Caki2 (cell line): Measurements from ENCODE around the gene SARDH. TPM values are rescaled to one million over a fixed set of nuclear protein-coding genes. Genes with fewer than 3 reads are reported as not detected.
"Not testable (repeated sequence)": the region's sequence is repeated elsewhere in the genome, so short reads cannot be mapped to it uniquely, and the experiment has no call there.

ENCODE experiments used
- DNase-seq: peaks from one replicate; pipeline ENCODE4 v3.0.0-alpha.2; 2015; ENCODE audit warnings: low read depth
- in situ Hi-C: cut with HindIII; loops from 2 replicates; pipeline ENCODE4 v1.10.0; 2016; ENCODE audit warnings: low sequenced_read_pairs, low pct_unique_long_range_greater_than_20kb, mixed read lengths
- total RNA-seq: library from RNA; depleted of rRNA; stranded (reverse); fragments of >200 nt; shearing (Covaris generic); gene quantifications from 2 replicates; pipeline ENCODE4 v1.2.3, GENCODE V29; 2014; ENCODE audit warnings: low replicate concordance

The SARDH gene
- total RNA-seq, 1 experiment from 2014 or later, result 13.0 TPM

DNA sequence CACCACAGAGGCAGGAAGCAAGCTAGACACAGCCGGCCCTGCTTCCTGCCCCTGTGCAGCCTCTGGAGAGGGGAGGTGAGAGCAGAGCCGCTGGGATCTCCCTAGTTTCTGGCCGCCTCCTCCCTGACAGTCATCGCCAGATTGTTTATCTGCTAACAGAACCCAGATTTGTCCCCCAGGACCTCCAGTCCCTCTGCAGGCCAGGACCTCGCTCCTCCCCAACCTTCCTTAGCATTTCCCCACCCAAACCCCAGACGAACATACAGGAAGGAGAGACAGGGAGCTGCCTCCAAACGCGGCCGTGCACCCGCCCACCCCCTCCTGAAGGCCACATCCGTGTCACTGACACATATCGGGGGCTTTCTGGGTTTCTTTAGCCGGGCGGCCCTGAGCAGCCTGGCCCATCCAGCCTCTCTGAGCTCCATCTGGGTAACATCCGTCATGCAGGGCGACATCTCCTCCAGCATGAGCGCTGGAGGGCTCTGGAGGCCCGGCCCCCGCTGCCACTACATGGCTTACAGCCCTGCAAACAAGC, 54.5 kb downstream of the SARDH start:
- no peak for DNase-seq
- in situ Hi-C loops, result no loop called here

GRCh38 chr9:133682818-133683585, 55.1 kb downstream of the SARDH start:
- DNase-seq, result no peak
- in situ Hi-C loops, result no loop called here

- in situ Hi-C loops, result no loop called here
- DNase-seq, result no peak
These were observed 56.4 kb downstream of the SARDH start for GRCh38 chr9:133681658-133682306.

DNA sequence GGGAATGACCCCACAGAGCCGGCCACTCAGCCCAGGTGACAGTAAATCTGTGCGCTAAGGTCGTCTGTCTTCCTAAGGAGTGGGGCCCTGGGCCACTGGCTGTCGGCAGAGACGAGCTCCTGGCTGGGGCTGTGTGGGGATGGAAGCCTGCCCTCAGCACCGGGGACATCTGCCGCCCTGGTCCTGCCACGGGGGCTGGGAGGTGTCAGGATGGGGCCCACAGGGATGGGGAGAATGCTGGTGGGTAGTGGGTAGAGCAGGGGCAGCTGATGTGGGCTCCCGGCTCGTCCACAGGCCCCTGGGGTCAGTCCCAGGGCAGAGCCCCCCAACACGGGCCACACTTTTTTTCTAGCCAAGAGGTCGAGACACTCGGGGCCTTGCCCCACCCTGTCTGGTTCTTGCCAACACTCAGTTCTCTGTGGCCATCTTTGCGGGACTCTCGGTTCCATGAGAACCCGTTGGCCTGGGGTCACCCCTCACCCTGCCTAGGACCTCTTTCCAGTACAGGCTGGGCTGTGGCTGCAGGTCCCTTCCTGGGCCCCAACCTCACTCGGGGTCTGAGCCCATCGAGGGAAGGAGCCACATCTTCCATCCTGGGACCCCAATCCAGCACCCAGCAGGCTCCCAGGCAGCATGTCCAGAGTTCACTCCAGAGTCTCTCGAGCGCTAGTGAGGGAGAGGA, 57.0 kb downstream of the SARDH start:
- in situ Hi-C loops, result no loop called here
- no peak for DNase-seq

GRCh38 chr9:133680250-133680975, 57.7 kb downstream of the SARDH start:
- DNase-seq, result no peak
- in situ Hi-C loops, result no loop called here

GRCh38 chr9:133679466-133680061, 58.6 kb downstream of the SARDH start:
- in situ Hi-C loops, result no loop called here
- no peak for DNase-seq

GRCh38 chr9:133679056-133679455, 59.1 kb downstream of the SARDH start:
- in situ Hi-C loops, result no loop called here
- no peak for DNase-seq

DNA sequence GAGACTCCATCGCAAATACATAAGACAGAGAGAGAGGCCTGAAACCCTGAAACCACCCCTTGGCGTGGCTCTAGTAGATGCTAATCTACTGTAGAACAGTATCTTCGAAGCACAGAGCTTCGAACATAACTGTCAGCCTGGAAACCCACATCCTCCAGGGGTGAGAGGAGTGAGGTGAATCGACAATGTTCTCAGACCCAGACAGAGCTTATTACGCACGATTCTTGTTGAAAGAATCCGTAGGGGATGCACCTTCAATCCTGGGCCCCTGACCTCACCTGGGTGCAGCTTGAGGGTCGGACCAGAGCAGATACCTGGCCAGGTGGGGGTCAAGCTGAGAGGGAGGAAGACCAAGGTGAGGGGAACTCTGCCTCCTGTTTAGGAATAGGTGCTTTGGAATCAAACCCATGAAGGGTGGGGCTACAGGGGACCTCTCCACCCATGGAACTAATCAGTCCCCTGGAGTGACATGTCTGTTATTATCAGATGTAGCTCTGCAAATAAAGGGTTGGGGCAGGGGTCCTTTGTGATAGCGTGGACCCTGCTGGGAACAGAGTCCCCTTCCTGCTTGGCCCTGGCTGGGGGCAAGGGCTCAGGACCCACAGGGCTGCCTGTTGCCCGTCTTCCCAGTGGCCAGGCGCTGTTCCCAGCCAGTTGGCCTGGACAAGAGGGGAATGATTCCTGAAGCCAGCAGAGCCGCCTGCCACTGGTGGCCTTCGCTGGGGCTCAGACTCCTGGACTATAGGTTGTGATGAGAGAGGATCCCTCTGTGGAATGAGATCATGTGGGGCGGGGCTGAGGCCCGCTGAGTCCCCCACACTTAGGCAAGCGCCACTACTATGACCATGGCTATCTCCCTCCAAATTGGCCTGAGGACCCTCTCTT, 60.8 kb downstream of the SARDH start:
- DNase-seq, result no peak
- in situ Hi-C loops, result no loop called here

DNA sequence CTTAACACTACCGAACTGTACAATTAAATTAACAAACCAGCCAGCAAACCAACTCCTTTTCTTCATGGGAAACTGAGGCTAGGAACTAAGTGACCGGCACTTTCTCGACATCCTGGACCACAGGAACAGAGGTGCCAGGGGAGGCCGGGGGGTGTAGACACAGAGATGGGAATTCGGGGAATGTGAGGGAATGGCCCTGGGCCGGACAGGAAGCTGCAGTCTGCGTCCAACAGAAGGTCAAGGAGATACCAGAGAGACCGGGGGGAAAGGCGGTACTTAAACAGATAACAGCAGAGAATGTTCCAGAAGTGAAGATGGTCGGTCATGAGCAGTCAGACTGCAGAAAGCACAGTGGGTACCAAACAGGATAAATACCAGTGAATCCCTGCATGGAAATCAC, 61.7 kb downstream of the SARDH start:
- in situ Hi-C loops, result no loop called here
- DNase-seq, result no peak

DNA sequence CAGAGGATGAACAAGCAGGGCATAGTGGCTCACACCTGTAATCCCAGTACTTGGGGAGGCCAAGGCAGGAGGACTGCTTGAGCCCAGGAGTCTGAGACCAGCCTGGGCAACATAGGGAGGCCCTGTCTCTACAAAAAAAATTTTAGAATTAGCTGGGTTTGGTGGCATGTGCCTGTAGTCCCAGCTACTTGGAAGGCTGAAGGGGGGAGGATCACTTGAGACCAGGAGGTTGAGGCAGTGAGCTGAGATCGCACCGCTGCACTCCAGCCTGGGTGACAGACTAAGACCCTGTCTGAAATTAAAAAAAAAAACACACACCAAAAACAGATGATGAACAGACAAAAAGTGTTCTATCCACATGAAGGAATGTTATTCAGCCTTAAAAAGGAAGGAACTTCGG, 62.4 kb downstream of the SARDH start:
- DNase-seq, in situ Hi-C loops: not testable (repeated sequence)

- in situ Hi-C loops, result no loop called here
- no peak for DNase-seq
These were observed 64.1 kb downstream of the SARDH start for GRCh38 chr9:133674091-133674490.

- DNase-seq, result no peak
- in situ Hi-C loops, result no loop called here
These were observed 64.9 kb downstream of the SARDH start for GRCh38 chr9:133673258-133673655.

DNA sequence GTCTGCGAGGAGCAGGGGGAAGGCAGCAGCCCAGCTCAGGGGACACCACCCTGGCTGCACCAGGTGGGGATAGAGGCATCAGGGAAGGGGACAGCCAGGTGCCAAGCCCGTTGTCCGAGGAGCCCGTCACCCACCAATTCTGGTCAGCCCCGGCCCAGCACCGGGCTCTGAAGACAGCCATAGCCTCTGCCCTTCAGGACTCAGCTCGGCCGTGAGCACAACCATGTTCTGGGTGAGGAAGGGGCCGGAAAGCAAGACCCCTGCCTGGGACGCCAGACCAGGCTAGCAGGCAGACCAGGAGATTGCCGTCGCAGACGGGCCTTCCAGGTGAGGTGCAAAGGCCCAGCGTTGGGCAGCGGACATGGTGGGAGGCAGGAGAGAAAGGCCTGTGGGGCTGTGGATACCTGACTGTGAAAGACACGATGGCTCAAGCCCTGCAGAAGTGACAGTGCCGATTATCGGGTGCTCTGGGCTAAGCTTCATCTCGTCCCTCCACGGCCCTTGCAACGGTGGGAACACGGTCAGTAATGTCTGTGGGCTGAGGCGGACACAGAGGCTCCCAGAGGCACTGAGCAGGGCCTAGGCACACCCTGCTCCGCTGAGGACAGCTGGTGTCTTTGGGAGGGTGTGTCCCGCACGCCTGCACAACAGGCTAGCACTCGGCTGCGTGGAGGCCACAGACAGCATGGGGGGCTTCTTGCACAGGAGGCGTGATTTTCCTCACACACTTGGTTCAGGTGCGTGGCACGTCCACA, 65.5 kb downstream of the SARDH start:
- in situ Hi-C loops, result no loop called here

GRCh38 chr9:133671371-133671770, 66.8 kb downstream of the SARDH start:
- in situ Hi-C loops, result no loop called here
- DNase-seq, result no peak

More for the DNA sequence above, 65.5 kb downstream of the SARDH start:
- DNase-seq, result no peak

GRCh38 chr9:133670466-133670865, 67.7 kb downstream of the SARDH start:
- DNase-seq, result no peak
- in situ Hi-C loops, result no loop called here

DNA sequence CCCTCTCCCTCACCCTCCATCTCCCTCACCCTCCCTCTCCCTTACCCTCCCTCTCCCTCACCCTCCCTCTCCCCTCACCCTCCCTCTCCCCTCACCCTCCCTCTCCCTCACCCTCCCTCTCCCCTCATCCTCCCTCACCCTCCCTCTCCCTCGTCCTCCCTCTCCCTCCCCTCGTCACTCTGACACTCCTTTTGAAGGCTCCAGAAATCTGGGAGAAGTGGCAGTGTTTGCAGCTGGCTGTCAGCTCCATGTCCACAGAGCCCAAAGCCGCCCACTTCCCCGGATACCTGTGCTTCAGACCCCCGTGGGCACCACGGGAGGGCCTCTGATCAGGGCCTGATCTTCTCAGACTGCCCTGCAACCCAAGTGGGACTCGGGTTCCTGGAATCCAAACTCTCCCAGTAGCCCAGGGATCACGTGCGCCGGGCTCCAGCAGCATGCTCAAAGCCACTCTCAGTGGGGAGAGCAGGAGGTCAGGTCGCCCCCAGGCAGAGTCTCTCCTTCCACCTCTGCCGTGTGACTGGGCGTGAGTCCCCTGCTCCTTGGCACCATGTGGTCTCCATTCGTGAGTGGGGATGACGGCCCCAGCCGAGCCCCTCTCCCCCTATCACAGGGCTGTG, 68.9 kb downstream of the SARDH start:
- in situ Hi-C loops, result no loop called here
- no peak for DNase-seq
